Endometrial microvascular endothelial cells (primary cell): Measurements from ENCODE around the gene TCF7. TPM values are rescaled to one million over a fixed set of nuclear protein-coding genes. Genes with fewer than 3 reads are reported as not detected.

Experiments
- in situ Hi-C: cut with HindIII; loops from 2 replicates; pipeline ENCODE4 v1.10.0; 2017; ENCODE audit warnings: low sequenced_read_pairs, low pct_unique_long_range_greater_than_20kb; ENCODE audit errors: inconsistent ontology term
- total RNA-seq: library from RNA; depleted of rRNA; stranded (reverse); fragments of >200 nt; gene quantifications from one replicate; pipeline ENCODE4 v1.2.3, GENCODE V29; 2015; ENCODE audit errors: inconsistent ontology term

Gene TCF7
- total RNA-seq, 1 donor from 2014 or later, result 1.8 TPM

GRCh38 chr5:134127376-134127861 is 12.9 kb downstream of the TCF7 start:
- in situ Hi-C loops, result no loop called here

- in situ Hi-C loops, result no loop called here
Measured at GRCh38 chr5:134127988-134128647, 13.6 kb downstream of the TCF7 start.

- in situ Hi-C loops, result no loop called here
Measured at GRCh38 chr5:134128648-134128995, 14.1 kb downstream of the TCF7 start.

- in situ Hi-C loops, result no loop called here
Measured at GRCh38 chr5:134129411-134130238, 15.1 kb downstream of the TCF7 start.

GRCh38 chr5:134130239-134130945 is 15.9 kb downstream of the TCF7 start:
- in situ Hi-C loops, result no loop called here

GRCh38 chr5:134131165-134131564 is 16.7 kb downstream of the TCF7 start:
- in situ Hi-C loops, result no loop called here

GRCh38 chr5:134131578-134132350 is 17.3 kb downstream of the TCF7 start:
- in situ Hi-C loops, result no loop called here

- in situ Hi-C loops, result no loop called here
Measured at GRCh38 chr5:134132372-134133187, 18.1 kb downstream of the TCF7 start.

GRCh38 chr5:134133188-134133994 is 18.9 kb downstream of the TCF7 start:
- in situ Hi-C loops, result no loop called here

GRCh38 chr5:134133995-134134541 is 19.6 kb downstream of the TCF7 start:
- in situ Hi-C loops, result no loop called here

GRCh38 chr5:134135091-134135655 is 20.7 kb downstream of the TCF7 start:
- in situ Hi-C loops, result no loop called here

- in situ Hi-C loops, result no loop called here
Measured at GRCh38 chr5:134136221-134136631, 21.7 kb downstream of the TCF7 start.

GRCh38 chr5:134136771-134137170 is 22.3 kb downstream of the TCF7 start:
- in situ Hi-C loops, result no loop called here

- in situ Hi-C loops, result no loop called here
Measured at GRCh38 chr5:134138416-134139376, 24.2 kb downstream of the TCF7 start.

GRCh38 chr5:134139377-134139851 is 24.9 kb downstream of the TCF7 start:
- in situ Hi-C loops, result no loop called here
